ENCODE data around the gene C2CD3.
"Not testable (repeated sequence)": the region's sequence is repeated elsewhere in the genome, so short reads cannot be mapped to it uniquely, and the experiment has no call there.

C2CD3 gene

DNA sequence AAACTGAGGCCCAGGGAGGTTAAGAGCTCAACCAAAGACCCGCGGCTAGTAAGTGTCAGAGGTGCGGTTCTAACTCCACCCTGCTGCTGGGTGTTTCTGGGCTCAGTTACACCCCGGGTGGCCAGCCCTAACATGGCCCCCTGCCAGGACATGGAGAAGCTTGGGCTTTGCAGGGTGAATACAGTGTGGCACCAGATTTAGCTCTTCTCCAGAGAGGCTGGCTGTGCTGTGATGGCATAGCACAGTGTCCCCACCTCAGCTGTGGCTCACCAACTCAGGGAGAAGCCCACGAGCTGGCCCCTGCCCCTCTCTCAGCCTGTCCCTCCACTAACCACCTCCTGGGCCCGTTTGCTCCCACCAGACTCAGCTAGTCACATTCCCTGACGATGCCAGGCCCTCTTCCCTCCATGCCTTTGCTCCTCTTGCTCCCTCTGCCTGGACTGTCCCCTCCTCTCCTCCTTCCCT, 168.9 kb downstream of the C2CD3 start:
- no peak for DNase-seq

DNA sequence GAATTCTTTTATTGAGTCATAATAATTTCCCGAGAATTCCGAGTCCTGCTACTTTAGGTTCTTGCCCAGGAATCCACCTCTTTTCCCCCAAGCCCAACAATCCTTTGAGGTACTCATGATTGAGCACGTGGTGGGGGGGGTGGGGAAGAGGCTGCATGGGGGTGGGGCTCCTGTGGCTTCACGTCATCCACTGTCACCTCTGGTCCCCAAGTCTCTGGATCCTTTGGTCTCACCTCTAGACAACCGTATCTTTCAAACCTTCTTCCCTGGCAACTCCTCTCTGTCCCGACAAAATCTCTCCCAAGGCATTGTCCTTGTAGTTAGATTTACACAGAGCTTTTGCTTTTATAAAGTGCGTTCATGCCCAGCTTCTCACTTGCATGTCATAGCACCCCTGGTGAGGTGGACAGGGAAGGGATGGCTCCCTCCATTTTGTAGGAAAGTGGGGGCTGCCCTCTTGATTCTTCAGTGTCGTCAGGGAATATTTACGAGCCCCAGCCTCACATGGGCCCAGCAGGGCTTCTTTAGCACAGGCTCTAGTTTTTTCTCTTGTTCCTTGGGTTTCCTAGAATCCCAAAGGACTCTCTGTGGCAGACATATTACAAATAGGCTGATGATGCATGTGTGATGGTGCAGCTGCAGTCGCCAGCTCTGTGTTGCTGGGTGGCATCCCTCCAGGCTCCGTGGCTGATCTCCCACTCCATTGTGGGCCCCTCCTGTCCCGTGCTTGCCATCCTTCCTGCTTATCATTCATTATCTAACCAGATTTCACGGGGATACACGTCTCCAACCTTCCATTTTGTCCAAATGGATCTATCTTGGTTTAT, 170.3 kb downstream of the C2CD3 start:
- DNase-seq = no peak

DNA sequence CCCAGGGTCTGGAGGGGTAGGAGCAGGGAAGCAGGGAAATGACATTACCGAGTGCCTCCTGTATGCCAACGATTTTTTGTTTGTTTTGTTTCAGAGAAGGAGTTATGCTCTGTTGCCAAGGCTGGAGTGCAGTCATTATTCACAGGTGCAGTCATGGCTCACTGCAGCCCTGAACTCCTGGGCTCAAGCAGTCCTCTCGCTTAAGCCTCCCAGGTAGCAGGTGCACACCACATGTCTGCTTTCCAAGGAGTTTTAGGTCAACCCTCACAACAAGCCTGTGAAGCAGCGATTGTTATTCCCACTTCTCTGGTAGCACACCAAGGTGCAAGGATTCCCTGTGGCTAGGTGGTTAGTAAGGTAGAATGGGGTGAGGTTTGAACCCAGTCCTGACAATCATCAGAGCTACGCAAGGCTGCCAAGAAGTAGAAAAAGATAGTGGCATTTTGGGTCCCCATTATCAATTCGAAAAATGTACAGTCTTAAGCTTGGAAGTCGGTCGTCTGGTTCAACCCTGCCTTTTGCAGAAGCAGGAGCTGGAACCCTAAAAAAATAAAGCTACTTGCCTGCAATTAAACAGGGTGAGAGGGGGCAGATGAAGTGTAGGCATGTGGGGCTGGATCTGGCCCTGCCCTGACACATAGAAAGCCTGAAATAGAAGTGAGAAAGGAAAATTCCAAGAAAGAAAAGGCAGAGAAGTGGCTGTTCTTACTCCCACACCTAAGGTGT, 171.1 kb downstream of the C2CD3 start:
- no peak for DNase-seq

DNA sequence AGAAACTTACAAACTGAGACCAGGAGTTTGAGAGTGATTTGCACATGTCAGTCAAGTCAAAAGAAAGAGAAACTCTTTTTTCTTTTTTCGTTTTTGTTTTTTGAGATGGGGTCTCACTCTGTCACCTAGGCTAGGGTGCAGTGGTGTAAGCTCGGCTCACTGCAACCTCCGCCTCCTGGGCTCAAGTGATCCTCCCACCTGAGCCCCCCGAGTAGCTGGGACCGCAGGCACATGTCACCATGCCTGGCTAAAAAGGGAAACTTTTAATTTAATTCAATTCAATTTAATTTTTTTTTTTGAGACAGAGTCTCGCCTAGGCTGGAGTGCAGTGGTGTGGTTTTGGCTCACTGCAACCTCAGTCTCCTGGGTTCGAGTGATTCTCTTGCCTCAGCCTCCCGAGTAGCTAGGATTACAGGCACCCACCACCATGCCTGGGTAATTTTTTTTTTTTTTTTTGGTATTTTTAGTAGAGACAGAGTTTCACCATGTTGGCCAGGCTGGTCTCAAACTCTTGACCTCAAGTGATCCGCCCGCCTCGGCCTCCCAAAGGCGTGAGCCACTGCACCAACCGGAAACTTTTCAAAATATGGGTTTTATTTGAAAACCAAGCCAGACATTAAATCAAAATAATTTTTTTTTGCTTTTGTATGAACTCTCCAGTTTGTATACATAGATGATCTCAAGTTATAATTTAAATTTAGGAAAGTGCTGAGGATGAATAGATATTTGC, 171.8 kb downstream of the C2CD3 start:
- no peak for DNase-seq

DNA sequence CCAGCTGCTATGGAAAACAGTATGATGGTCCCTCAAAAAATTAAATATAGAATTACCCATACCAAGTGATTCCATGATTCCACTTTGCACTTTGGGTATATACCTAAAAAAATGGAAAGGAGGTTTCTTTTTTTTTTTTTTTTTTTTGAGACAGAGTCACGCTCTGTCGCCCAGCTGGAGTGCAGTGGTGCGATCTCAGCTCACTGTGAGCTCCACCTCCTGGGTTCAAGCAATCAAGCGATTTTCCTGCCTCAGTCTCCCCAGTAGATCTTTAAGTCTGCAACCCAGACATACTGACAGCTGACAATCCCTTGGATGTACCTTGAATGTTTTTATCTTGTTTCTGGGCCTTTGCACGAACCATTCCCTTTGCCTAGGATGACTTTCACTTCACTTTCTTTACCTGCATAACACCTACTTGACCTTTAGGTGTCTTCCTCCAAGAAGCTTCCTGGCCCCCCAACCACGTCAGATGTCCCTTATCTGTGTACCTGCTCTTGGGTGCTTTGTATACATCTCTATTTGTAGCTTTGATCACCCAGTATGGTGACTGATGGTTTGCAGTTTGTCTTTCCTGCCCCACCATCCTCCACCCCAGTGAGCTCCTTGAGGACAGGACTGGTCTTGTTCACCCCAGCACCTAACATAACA, 173.6 kb downstream of the C2CD3 start:
- no peak for DNase-seq

DNA sequence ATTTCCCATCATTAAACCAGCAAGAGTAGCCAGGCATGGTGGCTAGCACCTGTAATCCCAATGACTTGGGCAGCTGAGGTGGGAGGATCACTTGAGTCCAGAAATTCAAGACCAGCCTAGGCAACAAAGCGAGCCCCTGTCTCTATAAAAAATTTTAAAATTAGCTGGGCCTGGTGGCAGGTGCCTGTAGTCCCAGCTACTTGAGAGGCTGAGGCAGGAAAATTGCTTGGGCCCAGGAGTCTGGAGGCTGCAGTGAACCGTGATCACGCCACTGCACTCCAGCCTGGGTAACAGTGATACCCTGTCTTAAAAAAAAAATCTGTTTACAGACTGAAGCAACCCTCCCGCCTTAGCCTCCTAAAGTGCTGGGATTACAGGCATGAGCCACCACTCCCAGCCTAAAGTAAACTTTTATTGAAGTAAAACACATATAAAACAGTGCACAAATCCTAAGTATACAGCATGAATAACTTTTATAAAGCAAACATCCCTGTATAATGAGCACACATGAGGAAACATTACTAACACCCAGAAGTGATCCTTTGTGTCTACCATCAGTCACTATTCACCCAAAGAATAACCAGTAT, 174.5 kb downstream of the C2CD3 start:
- DNase-seq = no peak

DNA sequence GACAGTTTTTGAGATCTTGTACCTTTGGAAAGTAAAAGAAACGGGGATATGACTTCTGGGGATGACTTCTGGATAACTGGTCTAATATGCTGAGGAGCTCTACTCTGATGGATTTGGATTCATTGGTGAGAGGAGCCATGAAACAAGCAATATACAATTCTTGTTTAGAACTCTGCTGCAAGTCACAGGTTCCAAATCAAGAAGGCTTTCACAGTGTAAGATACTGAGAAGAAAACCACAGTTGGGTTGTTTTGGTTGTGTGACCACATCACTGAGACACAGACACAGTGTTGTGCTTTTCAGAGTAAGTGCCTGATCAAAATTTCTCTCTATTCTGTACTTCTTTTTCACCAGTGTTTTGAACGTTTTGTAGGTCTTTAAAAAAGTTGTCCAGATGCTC, 175.1 kb downstream of the C2CD3 start:
- no peak for DNase-seq

DNA sequence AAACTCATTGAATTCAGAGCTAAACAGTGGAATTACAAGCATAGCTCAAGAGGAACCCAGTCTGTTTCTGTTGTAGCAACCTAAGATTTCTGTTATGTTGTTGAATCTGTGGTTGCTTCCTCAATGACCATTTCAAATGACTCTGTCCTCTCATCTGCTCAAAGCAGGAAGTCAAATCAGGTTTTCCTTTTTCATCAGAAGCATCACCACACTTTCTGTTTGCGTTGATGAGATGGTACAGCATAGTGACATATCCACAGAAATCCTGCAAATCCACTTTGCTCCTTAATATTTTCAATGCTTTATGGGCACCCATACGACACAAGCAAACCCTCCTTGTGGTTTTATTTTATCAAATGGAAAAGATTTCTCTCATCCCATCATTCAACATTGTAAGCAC, 175.6 kb downstream of the C2CD3 start:
- no peak for DNase-seq

DNA sequence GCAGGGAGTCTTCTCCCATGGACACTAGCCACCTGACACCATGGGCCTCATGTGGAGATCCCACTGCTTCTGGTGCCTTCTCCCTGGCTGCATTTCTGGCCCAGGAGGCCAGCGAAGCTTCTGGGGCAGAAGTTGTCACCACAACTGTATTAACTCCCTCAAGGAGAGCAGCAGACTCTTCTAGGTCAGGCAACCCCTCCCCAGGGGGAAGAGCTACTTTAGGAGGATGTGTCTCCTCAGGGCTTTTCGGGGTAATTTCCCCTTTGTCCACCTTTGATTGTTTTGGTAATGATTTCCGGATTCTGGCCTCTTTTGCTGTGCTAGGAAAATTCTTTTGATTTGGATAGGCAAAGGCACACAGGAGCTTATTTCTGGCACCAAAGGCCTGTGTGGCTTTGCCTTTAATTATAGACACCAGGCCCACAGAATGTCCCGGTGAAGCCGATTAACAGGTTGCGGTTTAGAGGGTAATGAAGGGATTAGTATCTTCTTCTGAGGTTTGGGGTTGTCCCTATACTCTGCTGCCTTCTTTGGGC, 179.3 kb downstream of the C2CD3 start:
- no peak for DNase-seq

DNA sequence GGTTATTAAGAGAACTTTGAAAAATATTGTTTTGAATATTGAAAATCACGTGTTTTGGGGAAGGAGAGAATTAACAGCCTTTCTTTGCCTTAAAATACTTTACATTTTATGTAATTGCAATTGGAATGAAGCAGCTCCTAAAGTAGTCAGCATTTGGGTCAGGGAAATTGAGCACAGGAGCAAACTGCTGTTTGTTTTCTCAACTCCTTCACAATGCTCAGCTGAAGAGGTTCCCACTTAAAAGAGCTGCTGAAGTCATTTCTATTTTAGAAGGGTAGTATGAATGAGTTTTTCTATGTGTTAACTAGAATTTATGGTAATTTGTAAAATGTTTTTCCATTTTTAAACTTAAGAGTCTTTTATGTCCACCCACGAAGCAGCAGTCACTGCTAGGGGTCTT, 180.1 kb downstream of the C2CD3 start:
- no peak for DNase-seq

DNA sequence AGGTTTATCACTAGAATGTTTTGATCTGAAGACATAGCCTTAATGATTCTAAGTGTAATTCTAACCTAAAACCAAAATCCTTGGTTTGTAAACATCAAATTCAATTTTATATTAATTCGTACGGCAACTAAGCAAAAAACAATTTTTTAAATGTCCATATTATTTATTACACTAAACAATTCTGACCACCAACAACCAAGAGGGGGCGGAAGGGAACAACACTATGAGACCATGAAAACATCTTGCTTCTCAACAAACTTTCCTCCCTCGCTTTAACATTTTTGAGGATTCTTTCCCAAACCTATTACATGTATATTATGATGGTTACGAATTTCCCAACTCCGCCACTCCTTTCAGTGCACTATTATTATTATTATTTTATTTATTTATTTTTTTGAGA, 181.6 kb downstream of the C2CD3 start:
- no peak for DNase-seq

DNA sequence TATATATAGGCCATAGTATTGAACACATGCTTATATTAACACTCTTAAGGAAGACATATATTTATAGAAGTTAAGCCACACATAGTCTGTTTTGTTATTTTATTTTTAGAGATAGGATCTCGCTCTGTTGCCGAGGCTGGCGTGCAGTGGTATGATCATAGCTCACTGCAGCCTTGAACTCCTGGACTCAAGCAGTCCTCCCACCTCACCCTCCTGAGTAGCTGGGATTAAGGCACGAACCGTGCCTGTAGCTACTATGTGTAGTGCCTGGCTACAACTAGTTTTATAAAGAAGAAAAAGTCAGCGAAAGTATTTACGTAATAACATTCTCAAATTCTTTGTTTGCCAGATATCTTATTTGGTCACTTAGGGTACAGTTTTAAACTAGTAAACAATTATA, 182.6 kb downstream of the C2CD3 start:
- no peak for DNase-seq

DNA sequence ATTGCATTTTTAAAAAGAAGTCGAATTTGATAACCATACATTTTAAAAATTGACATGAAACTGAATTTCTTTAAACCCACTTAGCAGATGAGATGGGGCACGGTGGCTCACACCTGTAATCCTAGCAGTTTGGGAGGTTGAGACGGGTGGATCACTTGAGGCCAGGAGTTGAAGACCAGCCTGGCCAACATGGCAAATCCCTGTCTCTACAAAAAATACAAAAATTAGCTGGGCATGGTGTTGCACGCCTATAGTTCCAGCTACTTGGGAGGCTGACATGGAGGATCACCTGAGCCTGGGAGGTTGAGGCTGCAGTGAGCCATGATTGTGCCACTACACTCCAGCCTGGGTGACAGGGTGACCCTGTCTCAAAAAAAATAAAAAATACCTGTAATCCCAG, 185.1 kb downstream of the C2CD3 start:
- not testable (repeated sequence) for DNase-seq

DNA sequence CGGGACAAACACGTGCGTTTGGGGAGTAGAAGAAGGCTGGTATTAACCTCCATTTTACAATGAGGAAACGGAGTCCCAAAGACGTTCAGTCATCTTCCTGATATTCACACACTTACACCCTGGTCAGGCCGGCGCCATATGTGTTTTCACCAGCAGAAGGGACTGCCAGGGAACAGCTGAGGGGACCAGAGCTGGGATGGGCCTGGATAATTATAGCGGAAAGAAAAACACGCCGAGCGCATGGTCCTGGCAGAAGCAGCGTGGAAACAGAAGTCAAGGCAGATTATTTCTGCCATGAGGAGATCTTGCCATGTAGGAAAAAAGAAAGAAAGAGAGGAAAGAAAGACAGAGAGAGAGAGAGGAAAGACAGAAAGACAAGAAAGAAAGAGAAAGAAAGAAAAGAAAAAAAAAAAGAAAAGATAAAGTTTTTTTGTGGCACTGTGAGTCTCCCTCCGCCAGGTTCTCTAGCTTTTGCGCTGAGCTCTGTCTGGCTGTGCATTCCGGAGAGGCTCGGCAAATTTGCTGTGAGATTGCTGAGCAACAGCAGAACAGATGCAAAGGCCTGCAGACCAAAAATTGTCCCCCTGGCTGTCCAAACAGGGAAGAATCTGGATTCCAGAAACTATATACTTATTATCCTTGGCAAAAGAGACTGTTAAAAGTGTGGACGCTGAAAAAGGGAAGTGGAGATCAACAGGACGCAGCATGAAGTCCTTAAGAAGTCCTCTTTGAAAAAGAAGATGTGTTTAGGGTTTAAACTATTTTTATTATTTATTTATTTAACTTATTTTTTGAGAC, 186.9 kb downstream of the C2CD3 start:
- DNase-seq = no peak

DNA sequence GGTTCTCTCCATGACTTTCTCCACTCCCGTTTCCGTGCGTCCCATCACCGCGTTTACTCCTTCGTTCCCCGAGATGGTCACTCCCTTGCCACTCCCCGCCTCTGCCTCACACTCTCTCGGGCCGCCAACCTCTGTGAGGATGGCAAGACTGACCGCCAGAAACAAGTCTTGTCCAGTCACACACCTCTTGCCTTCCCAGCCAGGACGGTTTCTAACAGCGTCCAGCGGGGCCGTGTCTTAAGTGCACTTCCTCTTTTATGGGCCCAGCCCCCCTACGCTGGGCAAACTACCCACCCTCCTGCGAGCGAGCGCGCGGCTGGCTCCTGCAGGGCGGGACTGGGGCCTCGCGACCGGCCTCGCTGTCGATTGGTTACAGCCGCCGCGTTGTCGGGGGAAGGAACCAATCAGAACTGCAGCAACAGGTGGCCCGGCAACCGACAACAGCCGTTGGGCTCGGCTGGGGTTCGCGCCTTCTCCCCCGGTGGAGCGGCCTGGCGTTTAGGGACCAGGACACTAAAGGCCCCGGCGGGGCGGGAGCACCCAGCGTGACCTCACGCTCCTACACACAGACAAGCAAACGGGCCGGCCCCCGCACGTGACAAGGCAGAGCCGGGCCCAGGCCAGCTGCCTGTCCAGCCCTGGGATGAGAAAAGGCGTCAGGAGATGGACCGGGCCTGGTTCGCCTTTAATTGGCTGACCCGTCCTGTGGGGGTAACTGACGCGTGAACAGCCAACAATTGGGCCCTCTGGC, 187.6 kb downstream of the C2CD3 start:
- peak; percentile 8 to 26 for DNase-seq

DNA sequence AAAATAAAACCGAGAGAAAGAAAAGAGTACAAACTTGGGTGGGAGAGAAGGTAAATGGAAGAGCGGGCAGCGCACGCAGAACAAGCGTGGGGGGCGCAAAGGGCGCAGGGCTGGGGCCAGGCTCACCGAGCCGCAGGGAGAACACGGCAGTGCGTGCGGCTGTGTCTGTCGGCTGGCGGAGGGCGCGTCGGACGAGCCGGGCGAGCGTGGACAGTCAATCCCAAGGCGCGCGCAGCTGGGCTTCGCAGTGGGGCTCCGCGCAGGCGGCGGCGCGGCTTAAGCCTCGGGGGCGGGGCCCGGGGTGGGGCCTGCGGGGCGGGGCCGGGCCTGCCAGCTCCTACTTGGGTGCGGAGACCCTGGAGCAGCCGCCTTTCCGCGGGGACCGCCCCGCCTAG, 188.2 kb downstream of the C2CD3 start, which contains the start of gene UCP2:
UCP2 (minus strand) TSS at position 249 of the 395 bp plus-strand sequence. CDS start 4,465 bp downstream, outside the sequence.
- no peak for DNase-seq

DNA sequence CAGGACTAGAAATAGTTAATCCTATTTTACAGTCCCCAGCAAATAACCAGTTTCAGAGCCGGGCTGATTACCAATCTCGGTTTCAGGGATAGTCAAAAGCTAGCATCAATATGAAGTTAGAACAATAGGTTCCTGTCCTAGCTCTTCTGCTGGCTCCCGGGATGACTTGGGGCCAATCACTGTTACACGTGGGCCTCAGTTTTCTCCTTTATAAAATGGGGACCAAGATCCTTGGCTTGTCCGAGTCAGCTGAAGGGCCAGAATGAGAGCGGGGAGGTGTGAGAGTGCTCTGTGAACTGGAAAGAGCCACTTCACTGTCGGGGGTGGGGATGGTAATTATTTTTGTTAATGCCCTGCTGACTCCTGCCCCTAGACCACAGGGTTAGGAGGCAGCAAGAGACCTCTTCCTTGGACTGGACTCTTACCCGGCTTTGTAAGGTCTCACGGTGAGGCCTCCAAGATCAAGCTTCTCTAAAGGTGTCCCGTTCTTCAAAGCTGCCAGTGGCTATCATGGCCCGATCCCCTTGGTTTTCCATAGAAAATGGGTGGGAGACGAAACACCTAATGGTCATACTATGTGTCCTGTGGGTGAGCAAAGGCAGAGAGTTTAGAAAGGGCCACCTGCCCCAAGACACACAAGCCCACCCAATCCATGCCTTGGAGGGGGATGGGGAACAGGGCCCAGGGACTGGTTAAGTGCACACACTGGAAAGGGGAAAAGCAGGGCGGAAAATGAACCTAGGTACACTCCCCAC, 189.6 kb downstream of the C2CD3 start:
- DNase-seq = no peak

DNA sequence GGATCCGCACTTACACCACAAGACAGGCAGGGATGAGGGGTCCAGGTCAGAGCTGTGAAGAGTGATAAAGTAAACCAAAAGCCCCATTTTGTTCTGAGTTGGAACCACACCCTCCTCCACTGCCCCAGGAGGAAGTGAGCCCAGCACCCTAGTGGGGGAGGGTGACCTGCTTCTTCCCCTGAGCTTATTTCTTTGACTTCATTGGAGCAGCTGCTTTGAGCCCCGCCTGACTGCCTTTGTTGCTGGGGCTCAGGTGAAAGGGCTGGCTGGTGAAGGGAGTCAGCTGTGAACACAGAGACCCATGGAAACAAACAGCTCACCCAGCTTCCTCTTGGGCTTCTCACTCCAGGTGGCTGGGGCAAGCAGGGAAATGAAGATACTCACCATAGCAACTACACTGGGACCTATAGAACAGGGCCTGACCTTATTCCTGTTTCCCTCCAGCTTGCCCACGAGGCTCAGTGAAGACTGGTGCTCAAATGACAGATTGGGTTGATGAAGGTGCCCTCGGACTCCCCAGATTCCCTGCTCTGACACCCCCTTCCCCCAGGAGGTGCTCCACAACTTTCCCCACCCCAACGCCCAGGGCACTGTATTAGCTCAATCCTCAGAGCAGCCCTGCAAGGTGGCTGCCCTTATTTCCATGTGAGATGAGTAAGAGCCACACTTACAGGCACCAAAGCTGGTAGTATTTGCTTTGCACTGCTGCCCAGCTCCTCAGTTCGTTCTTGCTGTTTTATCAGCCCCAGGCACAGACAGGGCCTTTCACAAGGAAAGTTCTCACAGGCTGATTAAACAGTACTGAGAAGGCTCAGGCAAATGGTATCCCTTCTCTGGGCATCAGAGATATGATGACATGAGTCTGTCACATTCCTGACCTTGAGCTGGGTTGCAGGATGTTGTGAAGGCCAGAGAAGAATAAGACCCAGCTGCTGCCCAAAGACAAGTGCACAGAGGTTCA, 190.5 kb downstream of the C2CD3 start:
- DNase-seq = no peak

All from cerebellar nuclear complex (tissue), 1 donor.